HepG2 (cell line): Measurements from ENCODE around the gene FDXR. TPM values are rescaled to one million over a fixed set of nuclear protein-coding genes. Genes with fewer than 3 reads are reported as not detected.

ENCODE experiments used
- ATAC-seq: fragments of 200-7000 bp; cut with Tn5 transposase; 3 replicates; pipeline ENCODE4 v1.9.1; 2020; ENCODE audit warnings: mild to moderate bottlenecking, moderate library complexity
- BruUV-seq: library from RNA; stranded (reverse); fragments of 400-500 nt; replicated peaks from 2 replicates; lab custom pipeline; 2021; lab: Mats Ljungman, UMichigan
- CTCF ChIA-PET: fragments of 300-600 bp; formaldehyde crosslinking; extraction: SDS; loops from one replicate; lab custom pipeline; 2021; ENCODE audit warnings: low total read pairs, inconsistent platforms, low intra/inter-chr PET ratio; lab: Yijun Ruan, JAX
- POLR2A ChIA-PET: fragments of 350-600 bp; sonication (Branson Sonifier 250); formaldehyde crosslinking; loops from one replicate; lab custom pipeline; 2020; ENCODE audit warnings: antibody characterized with exemption, inconsistent platforms; lab: Yijun Ruan, JAX
- DNase-seq: peaks from one replicate; pipeline ENCODE4 v3.0.0-alpha.2; 2015; ENCODE audit warnings: low spot score
- FAIRE-seq: peaks from 3 replicates; lab custom pipeline; 2011; peaks lifted over from hg19 to GRCh38; lab: Jason Lieb, UNC
- H2AFZ ChIP-seq: one replicate; pipeline ENCODE4 v1.6.1; 2011; ENCODE audit warnings: low read length, inconsistent platforms
- H3K27ac ChIP-seq: fragments of 300-600 bp; 3 replicates; pipeline ENCODE4 v1.8.0; 2011; ENCODE audit warnings: mixed run types, mild to moderate bottlenecking, mixed read lengths, low read length, inconsistent platforms; ENCODE audit not compliant: insufficient read depth; ENCODE audit errors: extremely low read length
- H3K27me3 ChIP-seq, 2 experiments: fragments of 200-600 bp in 1 of 2; 2 replicates in 1 of 2; 3 replicates in 1 of 2; pipeline versions ENCODE4 v1.6.0 to v1.8.0; 2011; ENCODE audit warnings: low read length in 2 of 2, mild to moderate bottlenecking in 2 of 2, moderate library complexity in 2 of 2, inconsistent platforms in 1 of 2; ENCODE audit not compliant: insufficient read depth in 2 of 2, control insufficient read depth in 1 of 2
- H3K36me3 ChIP-seq, 2 experiments: fragments of 200-600 bp in 1 of 2; replicated peaks in 1 of 2; 2 replicates in 1 of 2; 3 replicates in 1 of 2; pipeline versions ENCODE4 v1.5.1 to v1.8.0; 2011; ENCODE audit warnings: low read length in 2 of 2, inconsistent platforms in 1 of 2; ENCODE audit not compliant: insufficient read depth in 2 of 2, control insufficient read depth in 1 of 2
- H3K4me1 ChIP-seq: 2 replicates; pipeline ENCODE4 v1.5.1; 2012; ENCODE audit warnings: low read length, inconsistent platforms; ENCODE audit not compliant: insufficient read depth
- H3K4me2 ChIP-seq: 2 replicates; pipeline ENCODE4 v1.6.0; 2011; ENCODE audit warnings: low read depth, low read length, inconsistent platforms
- H3K4me3 ChIP-seq, 3 experiments: fragments of 200-600 bp in 1 of 3; sonication (generic), shearing (Covaris generic) in 1 of 3; replicated peaks in 1 of 3; 2 replicates each; pipeline ENCODE4 v1.5.1; 2011 to 2016; ENCODE audit warnings: low read length in 3 of 3, inconsistent platforms in 2 of 3, low read depth in 2 of 3, mild to moderate bottlenecking in 2 of 3, control low read depth in 1 of 3, mixed read lengths in 1 of 3; ENCODE audit not compliant: insufficient read depth in 1 of 3
- H3K79me2 ChIP-seq: one replicate; pipeline ENCODE4 v1.6.1; 2011; ENCODE audit warnings: low read length, inconsistent platforms; ENCODE audit not compliant: insufficient read depth
- H3K9ac ChIP-seq: 2 replicates; pipeline ENCODE4 v1.6.0; 2011; ENCODE audit warnings: mild to moderate bottlenecking, low read depth, low read length, inconsistent platforms; ENCODE audit not compliant: insufficient read depth
- H3K9me3 ChIP-seq: 2 replicates; pipeline ENCODE4 v1.5.1; 2012; ENCODE audit warnings: mild to moderate bottlenecking, low read length
- H4K20me1 ChIP-seq: 2 replicates; pipeline ENCODE4 v1.6.0; 2011; ENCODE audit warnings: inconsistent platforms, mild to moderate bottlenecking, low read length, moderate library complexity; ENCODE audit not compliant: insufficient read depth
- HNF4G ChIP-seq, 2 experiments: sonication (generic) in 1 of 2; formaldehyde crosslinking in 1 of 2; IDR thresholded peaks; 2 replicates each; pipeline versions ENCODE4 v1.4.0 to v1.6.1; 2011 to 2020; ENCODE audit warnings: borderline replicate concordance in 2 of 2, low read depth in 2 of 2, mild to moderate bottlenecking in 2 of 2, low read length in 1 of 2, missing genetic modification reagents in 1 of 2, moderate library complexity in 1 of 2
- HNRNPH1 ChIP-seq: fragments of 200-400 bp; formaldehyde crosslinking; optimal IDR thresholded peaks from 2 replicates; pipeline ENCODE3; 2017; ENCODE audit warnings: mild to moderate bottlenecking, low read depth, low read length
- HNRNPL ChIP-seq: fragments of 200-400 bp; formaldehyde crosslinking; IDR thresholded peaks from 2 replicates; pipeline ENCODE4 v1.6.1; 2017; ENCODE audit warnings: mild to moderate bottlenecking, low read depth, low read length
- HOXA9 ChIP-seq: sonication (generic); formaldehyde crosslinking; IDR thresholded peaks from 2 replicates; pipeline ENCODE4 v1.8.1; 2022; ENCODE audit warnings: missing genetic modification reagents, mild to moderate bottlenecking, moderate library complexity, borderline replicate concordance
- ISL2 ChIP-seq: sonication (generic); formaldehyde crosslinking; IDR thresholded peaks from 2 replicates; pipeline ENCODE4 v1.5.0; 2020; ENCODE audit warnings: missing genetic modification reagents
- ZNF280B ChIP-seq: sonication (generic); formaldehyde crosslinking; IDR thresholded peaks from 2 replicates; pipeline ENCODE4 v1.5.0; 2020; ENCODE audit warnings: missing genetic modification reagents, mild to moderate bottlenecking, borderline replicate concordance
- ZNF570 ChIP-seq: sonication (generic); formaldehyde crosslinking; IDR thresholded peaks from 2 replicates; pipeline ENCODE4 v1.4.0; 2020; ENCODE audit warnings: mild to moderate bottlenecking, missing genetic modification reagents, borderline replicate concordance
- WGBS: methylation state at CpG from one replicate; pipeline ENCODE4 v1.1.6; 2017; ENCODE audit warnings: low lambda C conversion rate; 5-methylcytosine and 5-hydroxymethylcytosine counted together
- in situ Hi-C: cut with HindIII; loops from 2 replicates; pipeline ENCODE4 v1.10.0; 2017; ENCODE audit warnings: low pct_unique_long_range_greater_than_20kb; ENCODE audit not compliant: extremely low pct_ligation_motif_present
- intact Hi-C: fragments of 100-400 bp; cut with micrococcal nuclease; formaldehyde crosslinking; loops from one replicate; pipeline ENCODE4 v1.10.0; 2022; ENCODE audit not compliant: unreplicated experiment
- polyA plus RNA-seq, 8 experiments: library from polyadenylated mRNA; depleted of rRNA in 3 of 8; stranded (reverse) in 7 of 8; unstranded in 1 of 8; fragments of >200 nt; fragmentation: Illumina TruSeq in 4 of 8; extraction: Trizol in 4 of 8; gene quantifications; 2 replicates each; pipeline versions ENCODE4 v1.2.1 to v1.2.3, GENCODE V29; 2011 to 2016; ENCODE audit warnings: low read depth in 4 of 8, missing spikeins in 1 of 8, mixed read lengths in 1 of 8; ENCODE audit not compliant: insufficient read depth in 1 of 8
- total RNA-seq, 5 experiments: library from RNA; depleted of rRNA; stranded (reverse); fragments of >200 nt; fragmentation: Illumina TruSeq; extraction: Trizol; gene quantifications; 2 replicates each; pipeline ENCODE4 v1.2.3, GENCODE V29; 2016; ENCODE audit warnings: low read depth in 1 of 5

The FDXR gene
- total and polyA plus RNA-seq, 2 of the 13 experiments (the other 11 are each of a cell fraction or from before 2014, with no cell fraction given) = 23.4 to 116 TPM

GRCh38 chr17:74821655-74822334, 51.0 kb downstream of the FDXR start:
- Histone ChIP-seq H4K20me1 (no peaks in the 10 kb centered on the region), H3K4me2 (no peak overlapping the region), H3K4me1 (no peaks in the 10 kb centered on the region)
- no peak for DNase-seq
- in situ Hi-C loops = no loop called here
- TF ChIP-seq ISL2 (CRISPR knock-in tag) = no peak
- TF ChIP-seq HOXA9 (CRISPR knock-in tag) = no peak
- TF ChIP-seq HNRNPL = no peak
- TF ChIP-seq ZNF570 (CRISPR knock-in tag) = no peak
- no peak for TF ChIP-seq HNF4G (IDR thresholded peaks at IDR 0.05; ENCODE audit: borderline replicate concordance, low read depth, low read length)
- no peak for TF ChIP-seq HNF4G (CRISPR knock-in tag; IDR thresholded peaks at IDR 0.05; ENCODE audit: borderline replicate concordance, low read depth)
- no peak for TF ChIP-seq ZNF280B
- TF ChIP-seq HNRNPH1 = no peak
- TF ChIP-seq, all 625 proteins: peak for 0
- ChIA-PET POLR2A (no interaction called here), CTCF (no interaction called here)
- WGBS = 92% methylated on average over 12 of the region's 13 CpGs
- H3K27me3 ChIP-seq = no peaks in the 10 kb centered on the region
- ATAC-seq = no peak
- intact Hi-C loops = no loop called here
- no peak overlapping the region for H3K4me3 ChIP-seq
- H3K36me3 ChIP-seq = peaks cover 2 to 7% of the 10 kb centered on the region in 2 experiments; a peak in 2 of 5 replicates
- FAIRE-seq = no peak
- H3K79me2 ChIP-seq = no peaks in the 10 kb centered on the region
- no peaks in the 10 kb centered on the region for H3K9me3 ChIP-seq
- no peak overlapping the region for H3K27ac ChIP-seq
- no peak overlapping the region for H2AFZ ChIP-seq
- no peak overlapping the region for H3K9ac ChIP-seq
- no TSS peak for BruUV-seq
